GM12864 (cell line): ENCODE results near the gene VWA5A.

Source experiments
- DNase-seq: peaks from one replicate; pipeline ENCODE4 v3.0.0-alpha.2; 2011; ENCODE audit warnings: low read depth
- H3K4me3 ChIP-seq: 2 replicates; pipeline ENCODE4 v1.5.1; 2011; ENCODE audit warnings: mild to moderate bottlenecking, low read depth, low read length, control low read depth
- CTCF ChIP-seq: IDR thresholded peaks from 2 replicates; pipeline ENCODE4 v1.5.1; 2011; ENCODE audit warnings: low read depth, mild to moderate bottlenecking, moderate library complexity, low read length, control low read depth, inconsistent platforms; ENCODE audit errors: missing control alignments

Gene VWA5A

GRCh38 chr11:124090996-124091395, 24.3 kb upstream of the VWA5A start:
- H3K4me3 ChIP-seq: no peak overlapping the region

GRCh38 chr11:124093330-124093729, 21.9 kb upstream of the VWA5A start:
- no peak overlapping the region for H3K4me3 ChIP-seq
- DNase-seq: no peak
- no peak for TF ChIP-seq CTCF

More at GRCh38 chr11:124090996-124091395, 24.3 kb upstream of the VWA5A start:
- no peak for DNase-seq
- no peak for TF ChIP-seq CTCF

- TF ChIP-seq CTCF: no peak
Observed at GRCh38 chr11:124094731-124095130, 20.5 kb upstream of the VWA5A start.

GRCh38 chr11:124096364-124096763, 18.9 kb upstream of the VWA5A start:
- no peak overlapping the region for H3K4me3 ChIP-seq
- no peak for DNase-seq
- no peak for TF ChIP-seq CTCF

More at GRCh38 chr11:124094731-124095130, 20.5 kb upstream of the VWA5A start:
- DNase-seq: no peak
- H3K4me3 ChIP-seq: no peak overlapping the region

- H3K4me3 ChIP-seq: no peak overlapping the region
- no peak for DNase-seq
- no peak for TF ChIP-seq CTCF
Observed at GRCh38 chr11:124098141-124098540, 17.1 kb upstream of the VWA5A start.

- DNase-seq: no peak
- no peak for TF ChIP-seq CTCF
- H3K4me3 ChIP-seq: no peak overlapping the region
Observed at GRCh38 chr11:124101737-124102136, 13.5 kb upstream of the VWA5A start.

- peak; percentile 43 for TF ChIP-seq CTCF
- no peak overlapping the region for H3K4me3 ChIP-seq
- peak; percentile 8 for DNase-seq
Observed at GRCh38 chr11:124108156-124108555, 7.1 kb upstream of the VWA5A start.
